ENCODE data around the gene OR6C2.
"Not testable (repeated sequence)": the region's sequence is repeated elsewhere in the genome, so short reads cannot be mapped to it uniquely, and the experiment has no call there.

Gene OR6C2

DNA sequence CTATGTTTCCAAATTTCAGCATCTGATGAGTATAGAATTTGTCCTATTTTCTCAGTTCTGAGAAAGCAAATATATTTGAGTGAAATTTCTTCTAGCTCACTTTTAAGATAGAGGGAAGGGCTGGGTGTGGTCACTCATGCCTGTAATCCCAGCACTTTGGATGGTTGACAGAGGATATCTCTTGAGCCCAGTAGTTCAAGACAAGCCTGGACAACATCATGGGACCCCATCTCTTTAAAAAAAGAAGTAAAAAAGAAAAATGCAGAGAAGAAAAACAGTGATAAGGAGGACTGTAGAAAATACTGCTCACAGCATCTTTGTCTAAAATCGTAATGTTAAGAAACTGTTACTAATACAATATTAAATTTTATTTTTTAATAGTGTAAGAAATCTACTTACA is 28.4 kb downstream of the OR6C2 start:
- no peak for DNase-seq (ENCODE audit: low read depth)

- DNase-seq (ENCODE audit: low read depth), result not testable (repeated sequence)
These were observed 35.3 kb downstream of the OR6C2 start for GRCh38 chr12:55479136-55479535.

DNA sequence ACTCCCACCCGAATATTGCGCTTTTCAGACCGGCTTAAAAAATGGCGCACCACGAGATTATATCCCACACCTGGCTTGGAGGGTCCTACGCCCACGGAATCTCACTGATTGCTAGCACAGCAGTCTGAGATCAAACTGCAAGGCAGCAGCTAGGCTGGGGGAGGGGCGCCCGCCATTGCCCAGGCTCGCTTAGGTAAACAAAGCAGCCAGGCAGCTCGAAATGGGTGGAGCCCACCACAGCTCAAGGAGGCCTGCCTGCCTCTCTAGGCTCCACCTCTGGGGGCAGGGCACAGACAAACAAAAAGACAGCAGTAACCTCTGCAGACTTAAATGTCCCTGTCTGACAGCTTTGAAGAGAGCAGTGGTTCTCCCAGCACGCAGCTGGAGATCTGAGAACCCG is 40.4 kb downstream of the OR6C2 start:
- not testable (repeated sequence) for DNase-seq (ENCODE audit: low read depth)

DNA sequence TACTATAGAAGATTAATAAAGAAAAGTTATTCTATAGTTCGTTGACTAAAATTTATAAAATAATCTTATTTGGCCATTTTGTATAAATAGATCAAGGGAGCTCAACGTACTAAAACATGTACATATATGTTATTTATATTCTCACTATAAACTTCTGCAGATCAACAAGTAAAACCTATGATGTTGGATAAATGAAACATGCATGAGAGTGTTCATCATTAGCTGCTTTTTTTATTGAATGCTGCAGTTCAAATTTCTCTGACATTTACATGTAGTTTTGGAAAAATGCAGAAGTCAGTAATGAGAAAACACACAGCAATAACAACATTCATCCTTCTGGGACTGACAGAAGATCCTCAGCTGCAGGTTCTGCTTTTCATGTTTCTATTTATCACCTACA is 48.2 kb downstream of the OR6C2 start, which contains the start of gene OR6C68:
TSS of gene OR6C68 (plus strand) at position 301 of the 400 bp plus-strand sequence. CDS start at position 301, 0 bp downstream.
- no peak for DNase-seq (ENCODE audit: low read depth)

- DNase-seq (ENCODE audit: low read depth), result no peak
These were observed 51.6 kb downstream of the OR6C2 start for GRCh38 chr12:55495490-55495889.

DNA sequence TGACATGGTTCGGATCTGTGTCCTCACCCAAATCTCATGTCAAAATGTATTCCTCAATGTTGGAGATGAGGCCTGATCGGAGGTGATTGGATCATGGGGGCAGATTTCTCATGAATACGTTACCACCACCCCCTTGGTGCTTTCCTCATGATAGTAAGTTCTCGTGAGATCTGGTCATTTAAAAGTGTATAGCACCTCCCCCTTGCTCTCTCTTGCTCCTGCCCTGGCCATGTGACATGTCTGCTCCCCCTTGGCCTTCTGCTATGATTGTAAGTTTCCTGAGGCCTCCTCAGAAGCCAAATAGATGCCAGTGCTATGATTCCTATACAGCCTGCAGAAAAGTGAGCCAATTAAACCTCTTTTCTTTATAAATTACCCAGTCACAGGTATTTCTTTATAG is 55.4 kb downstream of the OR6C2 start:
- no peak for DNase-seq (ENCODE audit: low read depth)

DNA sequence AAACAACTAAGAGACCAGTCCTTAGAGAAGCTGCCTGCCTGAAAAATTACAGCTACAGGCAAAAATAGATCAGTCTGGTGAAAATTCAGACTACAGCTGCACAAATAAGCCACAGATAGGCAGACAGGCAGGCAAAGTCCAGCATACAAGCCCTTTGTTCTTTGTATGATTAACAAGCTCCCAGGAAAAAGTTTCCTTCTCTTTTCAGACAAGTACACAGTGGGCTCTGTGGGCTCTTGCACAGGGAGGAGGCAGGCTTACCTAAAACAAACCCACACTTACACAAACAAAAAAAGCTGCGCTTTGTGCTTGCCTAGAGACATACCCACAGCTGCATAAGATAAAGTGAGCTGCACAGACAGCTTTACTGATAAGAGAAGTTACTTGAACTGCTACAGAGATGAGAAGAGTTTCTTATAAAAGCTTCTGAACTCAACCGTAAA is 56.0 kb downstream of the OR6C2 start:
- DNase-seq (ENCODE audit: low read depth), result no peak

DNA sequence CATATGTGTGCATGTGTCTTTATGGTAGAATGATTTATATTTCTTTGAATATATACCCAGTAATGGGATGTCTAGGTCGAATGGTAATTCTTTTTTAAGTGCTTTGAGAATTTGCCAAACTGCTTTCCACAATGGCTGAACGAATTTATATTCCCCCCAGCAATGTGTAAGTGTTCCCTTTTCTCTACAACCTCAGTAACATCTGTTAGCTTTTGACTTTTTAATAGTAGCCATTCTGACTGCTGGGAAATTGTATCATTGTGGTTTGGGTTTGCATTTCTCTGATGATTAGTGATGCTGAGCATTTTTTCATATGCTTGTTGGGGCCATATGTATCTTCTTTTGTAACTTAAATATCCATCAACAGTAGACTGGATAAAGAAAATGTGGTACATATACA is 57.7 kb downstream of the OR6C2 start:
- DNase-seq (ENCODE audit: low read depth), result no peak
